ENCODE data around the gene SAMD13.

DNA sequence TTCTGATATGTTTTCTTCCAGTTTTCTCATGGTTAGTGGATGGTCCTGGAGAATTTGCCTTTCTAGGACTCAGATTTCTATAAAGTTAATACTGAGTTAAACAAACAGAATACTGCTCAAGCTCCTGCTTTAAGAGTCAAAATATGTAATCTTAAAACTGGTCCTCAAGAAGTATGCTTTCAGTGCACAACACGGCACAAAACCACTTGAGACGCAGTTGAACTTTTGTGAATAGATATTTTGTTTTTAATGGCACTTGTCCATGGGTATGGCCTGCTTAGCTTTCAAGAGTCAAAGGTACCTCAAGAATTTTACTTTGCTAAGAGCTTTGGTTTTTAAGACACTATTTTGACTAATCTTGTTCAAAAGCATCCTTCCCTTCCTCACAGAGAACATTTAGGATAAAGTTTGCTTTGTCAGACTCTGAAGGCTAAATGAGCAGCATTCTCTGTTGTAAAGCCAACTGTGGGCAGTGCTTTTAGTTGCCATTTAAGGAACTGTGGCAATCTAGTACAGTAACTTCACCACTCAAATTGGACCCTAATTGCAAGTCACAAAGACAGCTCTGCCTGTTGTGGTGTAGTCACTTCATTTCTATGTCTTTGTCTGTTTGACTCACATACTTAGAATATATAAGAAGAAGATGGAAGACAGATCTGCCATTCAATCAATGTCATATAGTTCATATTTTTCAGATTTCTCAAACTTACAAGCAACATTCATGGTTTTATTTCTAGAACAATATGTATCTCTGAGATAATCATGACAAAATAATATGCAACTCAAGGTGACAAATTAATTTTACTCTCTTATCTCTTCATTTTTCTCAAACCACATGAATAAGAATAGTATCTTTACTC is 28.8 kb downstream of the SAMD13 start:
- no peak for TF ChIP-seq JUN (IDR thresholded peaks at IDR 0.05; ENCODE audit: borderline replicate concordance, insufficient read depth, insufficient read length, low read depth)
- no peak for TF ChIP-seq POLR2A (IDR thresholded peaks at IDR 0.05; ENCODE audit: low read depth, low read length)
- no peak for TF ChIP-seq EZH2 (IDR thresholded peaks at IDR 0.05; ENCODE audit: borderline replicate concordance, low read depth, low read length, severe bottlenecking)

Measured in endothelial cell of umbilical vein (primary cell).